NB4 (cell line): ENCODE data around the gene ABCA6.

Source experiments
- DNase-seq: peaks from one replicate; pipeline ENCODE4 v3.0.0; 2010; ENCODE audit warnings: low read depth
- H3K4me3 ChIP-seq: one replicate; pipeline ENCODE4 v1.5.1; 2011; ENCODE audit warnings: mild to moderate bottlenecking, low read depth, low read length, moderate library complexity
- CTCF ChIP-seq: IDR thresholded peaks from one replicate; pipeline ENCODE4 v1.5.1; 2012; ENCODE audit warnings: low read depth, low read length
- MAX ChIP-seq: IDR thresholded peaks from 2 replicates; pipeline ENCODE4 v1.6.1; 2011; ENCODE audit warnings: low read depth, low read length
- MYC ChIP-seq: IDR thresholded peaks from 2 replicates; pipeline ENCODE4 v1.6.1; 2011; ENCODE audit warnings: low read depth, low read length
- POLR2A ChIP-seq: IDR thresholded peaks from 2 replicates; pipeline ENCODE4 v1.6.1; 2011; ENCODE audit warnings: mild to moderate bottlenecking; ENCODE audit not compliant: insufficient read length; ENCODE audit errors: extremely low read depth

The ABCA6 gene

GRCh38 chr17:69143683-69144231 is 2.1 kb upstream of the ABCA6 start:
- H3K4me3 ChIP-seq, result no peak overlapping the region
- no peak for DNase-seq
- TF ChIP-seq MAX (no peak), POLR2A (no peak), CTCF (no peak), MYC (no peak)

- DNase-seq, result no peak
- no peak overlapping the region for H3K4me3 ChIP-seq
- no peak for TF ChIP-seq CTCF
- TF ChIP-seq POLR2A, result no peak
- TF ChIP-seq MAX, result no peak
- no peak for TF ChIP-seq MYC
These were observed 1.5 kb upstream of the ABCA6 start for GRCh38 chr17:69143151-69143550.

GRCh38 chr17:69142175-69142802 is 594 bp upstream of the ABCA6 start:
- H3K4me3 ChIP-seq, result no peak overlapping the region
- TF ChIP-seq MYC (no peak), CTCF (no peak), MAX (no peak), POLR2A (no peak)
- DNase-seq, result no peak

- TF ChIP-seq MAX (no peak), POLR2A (no peak)
- H3K4me3 ChIP-seq, result no peak overlapping the region
- DNase-seq, result no peak
These were observed 7.6 kb downstream of the ABCA6 start for GRCh38 chr17:69134112-69134511.

GRCh38 chr17:69130627-69131296 is 10.9 kb downstream of the ABCA6 start:
- no peak for DNase-seq
- no peak overlapping the region for H3K4me3 ChIP-seq
- TF ChIP-seq MAX (no peak), POLR2A (no peak), MYC (no peak), CTCF (no peak)

- no peak for DNase-seq
- H3K4me3 ChIP-seq, result no peak overlapping the region
- TF ChIP-seq MYC (no peak), POLR2A (no peak), CTCF (no peak)
These were observed 18.1 kb downstream of the ABCA6 start for GRCh38 chr17:69123626-69124025.
